Measurements from ENCODE around the gene ENTPD5. TPM values are rescaled to one million over a fixed set of nuclear protein-coding genes. Genes with fewer than 3 reads are reported as not detected.

Gene ENTPD5
- total RNA-seq, 1 experiment from 2014 or later = 6.8 TPM

DNA sequence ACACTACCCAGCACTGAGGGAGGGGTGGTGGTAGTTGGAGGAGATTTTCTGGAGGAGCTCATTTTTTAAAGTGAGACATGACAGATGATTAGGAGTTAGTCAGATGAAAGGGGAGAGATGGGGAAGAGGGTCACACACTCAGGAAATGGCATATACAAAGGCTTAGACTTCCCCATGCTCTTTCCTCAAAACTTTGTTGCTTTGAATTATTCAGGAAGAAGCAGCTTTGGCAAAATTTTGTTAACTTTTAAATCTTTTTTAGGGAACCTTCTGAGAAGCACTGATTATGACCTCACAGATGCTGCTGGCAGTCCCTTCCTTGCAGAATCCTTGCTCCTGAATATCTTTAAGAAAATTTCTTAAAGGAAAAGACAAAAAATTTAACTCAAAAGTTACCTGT lies 45.3 kb upstream of the ENTPD5 start:
- Histone ChIP-seq H3K23me2 (ENCODE audit: insufficient read length, low read depth, low read length, poor library complexity, severe bottlenecking) (no peaks in the 10 kb centered on the region), H2BK120ac (ENCODE audit: low read depth, low read length, poor library complexity, severe bottlenecking) (no peak overlapping the region), H3K27me3 (ENCODE audit: insufficient read depth, low read length) (no peaks in the 10 kb centered on the region), H3K79me2 (ENCODE audit: insufficient read depth, low read length) (no peaks in the 10 kb centered on the region), H2BK20ac (ENCODE audit: low read depth, low read length, poor library complexity, severe bottlenecking) (no peak overlapping the region), H3K23ac (ENCODE audit: insufficient read length, low read depth, low read length) (no peak overlapping the region), H3K79me1 (ENCODE audit: insufficient read depth, low read depth, low read length, poor library complexity, severe bottlenecking) (no peaks in the 10 kb centered on the region), H3K4ac (ENCODE audit: low read depth, low read length) (no peak overlapping the region), H3K18ac (ENCODE audit: insufficient read length, low read depth, low read length) (no peak overlapping the region), H3K14ac (ENCODE audit: insufficient read depth, low read length) (no peak overlapping the region), H2BK15ac (ENCODE audit: low read depth, low read length) (no peak overlapping the region), H3K4me1 (ENCODE audit: insufficient read depth, low read length) (no peaks in the 10 kb centered on the region), H4K20me1 (ENCODE audit: control insufficient read depth, insufficient read depth, insufficient read length) (no peaks in the 10 kb centered on the region), H3K9ac (ENCODE audit: extremely low read depth, insufficient read length, low read length) (no peak overlapping the region), H4K5ac (ENCODE audit: insufficient read length, low read depth, low read length) (no peak overlapping the region), H3K56ac (ENCODE audit: insufficient read length, low read depth, low read length) (no peak overlapping the region), H3K27ac (ENCODE audit: insufficient read length, low read depth, low read length) (no peak overlapping the region), H4K8ac (replicated peaks; ENCODE audit: insufficient read length, low read depth, low read length) (no peak overlapping the region), H2AK5ac (ENCODE audit: insufficient read length, low read length) (no peak overlapping the region), H2BK12ac (ENCODE audit: insufficient read length, low read depth, low read length) (no peak overlapping the region), H3T11ph (ENCODE audit: low read length) (no peak overlapping the region), H2AFZ (ENCODE audit: low read length) (no peak overlapping the region), H4K91ac (ENCODE audit: insufficient read length, low read depth, low read length) (no peak overlapping the region), H3K9me3 (ENCODE audit: control insufficient read depth, low read depth, low read length) (no peaks in the 10 kb centered on the region), H2BK5ac (ENCODE audit: insufficient read length, low read length) (no peak overlapping the region), H3K4me2 (ENCODE audit: insufficient read depth, insufficient read length, low read length) (no peak overlapping the region)
- H3K9me3 Mint-ChIP-seq = no peaks in the 10 kb centered on the region
- H3K36me3 Mint-ChIP-seq (ENCODE audit: insufficient read depth in 1 of 3, low read depth in 3 of 3) = peaks cover 0 to 69% (median 59%) of the 10 kb centered on the region in 3 experiments; a peak in 6 of 7 replicates
- no peak for DNase-seq
- TF ChIP-seq, protein P1, sequence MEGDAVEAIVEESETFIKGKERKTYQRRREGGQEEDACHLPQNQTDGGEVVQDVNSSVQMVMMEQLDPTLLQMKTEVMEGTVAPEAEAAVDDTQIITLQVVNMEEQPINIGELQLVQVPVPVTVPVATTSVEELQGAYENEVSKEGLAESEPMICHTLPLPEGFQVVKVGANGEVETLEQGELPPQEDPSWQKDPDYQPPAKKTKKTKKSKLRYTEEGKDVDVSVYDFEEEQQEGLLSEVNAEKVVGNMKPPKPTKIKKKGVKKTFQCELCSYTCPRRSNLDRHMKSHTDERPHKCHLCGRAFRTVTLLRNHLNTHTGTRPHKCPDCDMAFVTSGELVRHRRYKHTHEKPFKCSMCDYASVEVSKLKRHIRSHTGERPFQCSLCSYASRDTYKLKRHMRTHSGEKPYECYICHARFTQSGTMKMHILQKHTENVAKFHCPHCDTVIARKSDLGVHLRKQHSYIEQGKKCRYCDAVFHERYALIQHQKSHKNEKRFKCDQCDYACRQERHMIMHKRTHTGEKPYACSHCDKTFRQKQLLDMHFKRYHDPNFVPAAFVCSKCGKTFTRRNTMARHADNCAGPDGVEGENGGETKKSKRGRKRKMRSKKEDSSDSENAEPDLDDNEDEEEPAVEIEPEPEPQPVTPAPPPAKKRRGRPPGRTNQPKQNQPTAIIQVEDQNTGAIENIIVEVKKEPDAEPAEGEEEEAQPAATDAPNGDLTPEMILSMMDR (conservative IDR thresholded peaks at IDR 0.05) = no peak
- no peaks in the 10 kb centered on the region for H3K27me3 Mint-ChIP-seq (ENCODE audit: low read depth)
- no peak overlapping the region for H3K27ac Mint-ChIP-seq
- H3K4me3 Mint-ChIP-seq = no peak overlapping the region
- H3K4me1 Mint-ChIP-seq = no peaks in the 10 kb centered on the region
